HEK293 (cell line): ENCODE data around the gene MRTFB.

Experiments used
- CTCF ChIP-seq: fragments of 450-650 bp; formaldehyde crosslinking; IDR thresholded peaks from 2 replicates; pipeline ENCODE4 v1.5.1; 2016; ENCODE audit warnings: missing biosample characterization, missing genetic modification characterization
- GLI2 ChIP-seq: fragments of 450-650 bp; formaldehyde crosslinking; IDR thresholded peaks from 2 replicates; pipeline ENCODE4; 2017; ENCODE audit warnings: missing biosample characterization, missing genetic modification characterization, low read depth, borderline replicate concordance
- REPIN1 ChIP-seq: fragments of 450-650 bp; formaldehyde crosslinking; IDR thresholded peaks from 2 replicates; pipeline ENCODE4 v1.5.1; 2017; ENCODE audit warnings: missing biosample characterization, missing genetic modification characterization, low read depth
- REST ChIP-seq: fragments of 450-650 bp; formaldehyde crosslinking; IDR thresholded peaks from 2 replicates; pipeline ENCODE4 v1.5.1; 2016; ENCODE audit warnings: missing biosample characterization, missing genetic modification characterization
- ZBTB7A ChIP-seq: fragments of 450-650 bp; formaldehyde crosslinking; IDR thresholded peaks from 2 replicates; pipeline ENCODE4 v1.5.1; 2016; ENCODE audit warnings: low read depth, missing biosample characterization, missing genetic modification characterization
- ZNF76 ChIP-seq: fragments of 450-650 bp; formaldehyde crosslinking; IDR thresholded peaks from 2 replicates; pipeline ENCODE4; 2016; ENCODE audit warnings: low read depth, missing biosample characterization, missing genetic modification characterization, borderline replicate concordance
- ZNF776 ChIP-seq: fragments of 450-650 bp; formaldehyde crosslinking; IDR thresholded peaks from 2 replicates; pipeline ENCODE4 v1.5.0; 2017; ENCODE audit warnings: missing biosample characterization, missing genetic modification characterization, borderline replicate concordance

GRCh38 chr16:14285513-14286367 lies 214.6 kb downstream of the MRTFB start:
- TF ChIP-seq ZNF76 (tag by site-specific recombination) (0 out of 2 replicates have a peak, but pooled peaks have one; percentile 68), ZNF776 (tag by site-specific recombination) (no peak), CTCF (tag by site-specific recombination) (no peak), REPIN1 (tag by site-specific recombination) (peak; percentile 56; the same call in 1 of the 2 replicates), ZBTB7A (tag by site-specific recombination) (peak; percentile 81; the same call in 1 of the 2 replicates), GLI2 (no peak), REST (tag by site-specific recombination) (peak; percentile 70)
